ENCODE results near the gene SPATA12. TPM values are rescaled to one million over a fixed set of nuclear protein-coding genes. Genes with fewer than 3 reads are reported as not detected.

SPATA12 gene
- total RNA-seq, 1 experiment from 2014 or later, result 0.22 TPM

GRCh38 chr3:57064001-57064400, 3.5 kb downstream of the SPATA12 start:
- H3K23ac ChIP-seq (ENCODE audit: insufficient read length, low read depth, low read length), result no peak overlapping the region
- H2AFZ ChIP-seq (ENCODE audit: low read length), result no peak overlapping the region
- H3K4me2 ChIP-seq (ENCODE audit: insufficient read depth, insufficient read length, low read length), result no peak overlapping the region
- no peak overlapping the region for H2BK20ac ChIP-seq (ENCODE audit: low read depth, low read length, poor library complexity, severe bottlenecking)
- H3K23me2 ChIP-seq (ENCODE audit: insufficient read length, low read depth, low read length, poor library complexity, severe bottlenecking), result no peaks in the 10 kb centered on the region
- no peak for DNase-seq
- no peak for TF ChIP-seq CTCF (conservative IDR thresholded peaks at IDR 0.05)
- no peak overlapping the region for H4K5ac ChIP-seq (ENCODE audit: insufficient read length, low read depth, low read length)
- no peak overlapping the region for H2AK5ac ChIP-seq (ENCODE audit: insufficient read length, low read length)
- H4K8ac ChIP-seq (replicated peaks; ENCODE audit: insufficient read length, low read depth, low read length), result no peak overlapping the region
- Mint-ChIP-seq H3K36me3 (ENCODE audit: insufficient read depth in 1 of 3, low read depth in 3 of 3) (no peaks in the 10 kb centered on the region; a peak in 1 of 7 replicates), H3K27ac (no peak overlapping the region), H3K9me3 (no peaks in the 10 kb centered on the region), H3K27me3 (ENCODE audit: low read depth) (no peaks in the 10 kb centered on the region), H3K4me1 (peaks cover 33 to 39% of the 10 kb centered on the region in 2 experiments), H3K4me3 (no peak overlapping the region)
- H3T11ph ChIP-seq (ENCODE audit: low read length), result no peak overlapping the region
- no peak overlapping the region for H2BK5ac ChIP-seq (ENCODE audit: insufficient read length, low read length)
- H3K79me1 ChIP-seq (ENCODE audit: insufficient read depth, low read depth, low read length, poor library complexity, severe bottlenecking), result no peaks in the 10 kb centered on the region
- no peak overlapping the region for H3K18ac ChIP-seq (ENCODE audit: insufficient read length, low read depth, low read length)
- no peaks in the 10 kb centered on the region for H4K20me1 ChIP-seq (ENCODE audit: control insufficient read depth, insufficient read depth, insufficient read length)
- no peak overlapping the region for H3K9ac ChIP-seq (ENCODE audit: extremely low read depth, insufficient read length, low read length)
- H3K79me2 ChIP-seq (ENCODE audit: insufficient read depth, low read length), result no peaks in the 10 kb centered on the region
- H3K27ac ChIP-seq (ENCODE audit: insufficient read length, low read depth, low read length), result no peak overlapping the region
- H3K4ac ChIP-seq (ENCODE audit: low read depth, low read length), result no peak overlapping the region
- H2BK120ac ChIP-seq (ENCODE audit: low read depth, low read length, poor library complexity, severe bottlenecking), result no peak overlapping the region
- no peak overlapping the region for H4K91ac ChIP-seq (ENCODE audit: insufficient read length, low read depth, low read length)
- H3K56ac ChIP-seq (ENCODE audit: insufficient read length, low read depth, low read length), result no peak overlapping the region
- no peaks in the 10 kb centered on the region for H3K27me3 ChIP-seq (ENCODE audit: insufficient read depth, low read length)
- peaks cover 3% of the 10 kb centered on the region; the same call in 1 of the 2 replicates for H3K4me1 ChIP-seq (ENCODE audit: insufficient read depth, low read length)
- H3K9me3 ChIP-seq (ENCODE audit: control insufficient read depth, low read depth, low read length), result no peaks in the 10 kb centered on the region
- H3K14ac ChIP-seq (ENCODE audit: insufficient read depth, low read length), result no peak overlapping the region
- H2BK15ac ChIP-seq (ENCODE audit: low read depth, low read length), result no peak overlapping the region
- H2BK12ac ChIP-seq (ENCODE audit: insufficient read length, low read depth, low read length), result no peak overlapping the region
- no CpG with 5 or more reads among the region's 6 CpGs for WGBS (ENCODE audit: extremely low coverage, insufficient read length, low lambda C conversion rate)
